GM12864 (cell line): Measurements from ENCODE around the gene ST8SIA1.

Source experiments
- DNase-seq: peaks from one replicate; pipeline ENCODE4 v3.0.0-alpha.2; 2011; ENCODE audit warnings: low read depth
- H3K4me3 ChIP-seq: 2 replicates; pipeline ENCODE4 v1.5.1; 2011; ENCODE audit warnings: mild to moderate bottlenecking, low read depth, low read length, control low read depth
- CTCF ChIP-seq: IDR thresholded peaks from 2 replicates; pipeline ENCODE4 v1.5.1; 2011; ENCODE audit warnings: low read depth, mild to moderate bottlenecking, moderate library complexity, low read length, control low read depth, inconsistent platforms; ENCODE audit errors: missing control alignments

The ST8SIA1 gene

GRCh38 chr12:22248121-22248520 lies 86.4 kb downstream of the ST8SIA1 start:
- DNase-seq = no peak
- TF ChIP-seq CTCF = no peak
- H3K4me3 ChIP-seq = no peak overlapping the region

GRCh38 chr12:22246217-22246846 lies 88.2 kb downstream of the ST8SIA1 start:
- no peak for TF ChIP-seq CTCF
- H3K4me3 ChIP-seq = no peak overlapping the region
- no peak for DNase-seq

- no peak overlapping the region for H3K4me3 ChIP-seq
- DNase-seq = no peak
- no peak for TF ChIP-seq CTCF
Measured at GRCh38 chr12:22242726-22243125, 91.8 kb downstream of the ST8SIA1 start.

- H3K4me3 ChIP-seq = no peak overlapping the region
- no peak for DNase-seq
- no peak for TF ChIP-seq CTCF
Measured at GRCh38 chr12:22238211-22238610, 96.3 kb downstream of the ST8SIA1 start.

GRCh38 chr12:22234561-22234960 lies 99.9 kb downstream of the ST8SIA1 start:
- no peak overlapping the region for H3K4me3 ChIP-seq
- no peak for TF ChIP-seq CTCF

GRCh38 chr12:22231836-22232235 lies 102.7 kb downstream of the ST8SIA1 start:
- H3K4me3 ChIP-seq = no peak overlapping the region
- no peak for TF ChIP-seq CTCF
- no peak for DNase-seq

More at GRCh38 chr12:22234561-22234960, 99.9 kb downstream of the ST8SIA1 start:
- DNase-seq = no peak

GRCh38 chr12:22231078-22231477 lies 103.4 kb downstream of the ST8SIA1 start:
- no peak for DNase-seq
- no peak overlapping the region for H3K4me3 ChIP-seq
- TF ChIP-seq CTCF = no peak
